Smooth muscle cell (in vitro differentiated cells): ENCODE data around the gene SHANK3. TPM values are rescaled to one million over a fixed set of nuclear protein-coding genes. Genes with fewer than 3 reads are reported as not detected.

Source experiments
- DNase-seq: peaks from one replicate; lab custom pipeline; 2025; ENCODE audit not compliant: unreplicated experiment; lab: John Stamatoyannopoulos, UW
- H2AFZ ChIP-seq: fragments of 200-600 bp; sonication (generic); 2 replicates; pipeline ENCODE4 v1.6.0; 2016; ENCODE audit warnings: antibody characterized with exemption, low read depth, mild to moderate bottlenecking
- H3F3A ChIP-seq: fragments of 200-600 bp; sonication (generic); 2 replicates; pipeline ENCODE4 v1.6.0; 2017; ENCODE audit warnings: antibody characterized with exemption, low read depth
- H3K27ac ChIP-seq: fragments of 200-600 bp; sonication (generic); 2 replicates; pipeline ENCODE4 v1.5.1; 2016; ENCODE audit warnings: low read depth, mild to moderate bottlenecking
- H3K27me3 ChIP-seq: fragments of 200-600 bp; sonication (generic); 2 replicates; pipeline ENCODE4 v1.6.1; 2016; ENCODE audit warnings: low read depth, mild to moderate bottlenecking
- H3K36me3 ChIP-seq: fragments of 200-600 bp; sonication (generic); 2 replicates; pipeline ENCODE4 v1.5.1; 2016; ENCODE audit warnings: low read depth
- H3K4me1 ChIP-seq: fragments of 200-600 bp; sonication (generic); 2 replicates; pipeline ENCODE4 v1.5.1; 2016; ENCODE audit warnings: low read depth
- H3K4me2 ChIP-seq: fragments of 200-600 bp; sonication (generic); 2 replicates; pipeline ENCODE4 v1.6.0; 2016; ENCODE audit warnings: mild to moderate bottlenecking
- H3K4me3 ChIP-seq: fragments of 200-600 bp; sonication (generic); 2 replicates; pipeline ENCODE4 v1.5.1; 2016; ENCODE audit warnings: mild to moderate bottlenecking
- H3K79me2 ChIP-seq: fragments of 200-600 bp; sonication (generic); 2 replicates; pipeline ENCODE4 v1.6.0; 2016; ENCODE audit warnings: low read depth, mild to moderate bottlenecking
- H3K9ac ChIP-seq: fragments of 200-600 bp; sonication (generic); 2 replicates; pipeline ENCODE4 v1.6.0; 2016; ENCODE audit warnings: low read depth
- H3K9me3 ChIP-seq: fragments of 200-600 bp; sonication (generic); replicated peaks from 2 replicates; pipeline ENCODE4 v1.5.1; 2016; ENCODE audit warnings: low read depth
- H4K20me1 ChIP-seq: fragments of 200-600 bp; sonication (generic); 2 replicates; pipeline ENCODE4 v1.6.0; 2016; ENCODE audit warnings: low read depth
- WGBS: methylation state at CpG from one replicate; pipeline ENCODE4 v1.1.7; 2016; ENCODE audit warnings: low lambda C conversion rate; 5-methylcytosine and 5-hydroxymethylcytosine counted together
- polyA plus RNA-seq: library from polyadenylated mRNA; unstranded; fragments of >200 nt; fragmentation: Nextera tagmentation; extraction: Ambion mirVana; gene quantifications from 2 replicates; pipeline ENCODE4 v1.2.1, GENCODE V29; 2016
- total RNA-seq: library from RNA; depleted of rRNA; stranded (reverse); fragments of >200 nt; gene quantifications from 2 replicates; pipeline ENCODE4 v1.2.3, GENCODE V29; 2014
- TF ChIP-seq, protein P1 (sequence below): fragments of 200-600 bp; sonication (generic); IDR thresholded peaks from 2 replicates; pipeline ENCODE4 v1.5.1; 2017; ENCODE audit warnings: borderline replicate concordance, mild to moderate bottlenecking, antibody characterized with exemption; ENCODE audit not compliant: insufficient read depth, poor library complexity, severe bottlenecking

SHANK3 gene
- total and polyA plus RNA-seq, 2 experiments from 2014 or later, result 1.9 to 2.0 TPM

DNA sequence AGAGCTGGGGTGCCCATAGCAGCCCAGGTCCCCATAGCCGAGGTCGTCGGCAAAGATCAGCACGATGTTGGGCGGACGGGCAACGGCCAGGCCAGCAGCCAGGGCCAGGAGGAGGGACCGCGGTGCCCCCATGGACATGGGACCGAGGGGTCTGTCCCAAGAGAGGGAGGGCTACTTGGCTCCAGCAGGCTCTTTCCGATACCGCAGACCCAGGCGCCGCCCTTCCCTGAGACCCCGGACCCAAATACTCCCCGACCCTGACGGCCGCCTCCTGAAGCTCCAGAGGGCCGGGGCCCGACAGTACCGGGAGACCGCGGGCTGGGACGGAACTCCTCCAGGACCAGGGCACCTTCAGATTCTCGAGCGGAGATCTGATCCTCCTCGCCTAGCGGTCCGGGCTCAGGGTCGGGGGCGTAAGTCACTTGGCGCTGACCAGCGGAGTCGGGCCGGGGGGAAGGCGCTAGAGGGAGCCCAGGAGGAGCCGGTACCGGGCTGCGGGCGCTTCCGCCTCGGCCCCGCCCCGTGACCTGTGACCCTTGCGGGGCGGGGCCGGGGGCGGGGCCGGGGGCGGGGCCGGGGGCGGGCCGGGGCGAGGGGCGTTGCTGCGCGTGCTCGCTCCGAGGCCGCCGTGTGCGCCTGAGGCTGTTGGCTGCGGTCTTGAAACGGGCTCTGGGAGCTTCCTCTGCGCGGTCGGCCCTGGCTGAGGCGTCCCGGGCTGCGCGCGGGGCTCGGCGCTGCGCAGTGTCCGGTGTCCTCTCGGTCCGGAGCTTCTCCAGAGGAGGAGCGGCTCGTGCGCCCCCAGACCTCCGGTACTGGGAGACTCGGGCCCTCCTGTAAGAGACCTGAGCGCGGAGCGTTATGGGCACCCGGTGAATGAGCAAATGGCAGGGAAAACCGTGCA lies 44.7 kb upstream of the SHANK3 start, which contains the start of gene ARSA:
TSS of gene ARSA (minus strand) at position 511 of the 901 bp plus-strand sequence. CDS start at position 138, 373 bp downstream.
- TF ChIP-seq, protein P1, sequence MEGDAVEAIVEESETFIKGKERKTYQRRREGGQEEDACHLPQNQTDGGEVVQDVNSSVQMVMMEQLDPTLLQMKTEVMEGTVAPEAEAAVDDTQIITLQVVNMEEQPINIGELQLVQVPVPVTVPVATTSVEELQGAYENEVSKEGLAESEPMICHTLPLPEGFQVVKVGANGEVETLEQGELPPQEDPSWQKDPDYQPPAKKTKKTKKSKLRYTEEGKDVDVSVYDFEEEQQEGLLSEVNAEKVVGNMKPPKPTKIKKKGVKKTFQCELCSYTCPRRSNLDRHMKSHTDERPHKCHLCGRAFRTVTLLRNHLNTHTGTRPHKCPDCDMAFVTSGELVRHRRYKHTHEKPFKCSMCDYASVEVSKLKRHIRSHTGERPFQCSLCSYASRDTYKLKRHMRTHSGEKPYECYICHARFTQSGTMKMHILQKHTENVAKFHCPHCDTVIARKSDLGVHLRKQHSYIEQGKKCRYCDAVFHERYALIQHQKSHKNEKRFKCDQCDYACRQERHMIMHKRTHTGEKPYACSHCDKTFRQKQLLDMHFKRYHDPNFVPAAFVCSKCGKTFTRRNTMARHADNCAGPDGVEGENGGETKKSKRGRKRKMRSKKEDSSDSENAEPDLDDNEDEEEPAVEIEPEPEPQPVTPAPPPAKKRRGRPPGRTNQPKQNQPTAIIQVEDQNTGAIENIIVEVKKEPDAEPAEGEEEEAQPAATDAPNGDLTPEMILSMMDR, result peak; percentile 20
- 1% methylated on average over 58 of the region's 88 CpGs for WGBS
- Histone ChIP-seq H3K27me3 (no peaks in the 10 kb centered on the region), H3K36me3 (no peaks in the 10 kb centered on the region), H3K27ac (no peak within 1 kb of the TSS), H3K4me1 (peaks cover 6% of the 10 kb centered on the region), H3F3A (no peaks in the 10 kb centered on the region), H3K4me3 (peak within 1 kb of the TSS; percentile 98), H3K79me2 (no peaks in the 10 kb centered on the region), H4K20me1 (no peaks in the 10 kb centered on the region), H2AFZ (peak within 1 kb of the TSS; percentile 98), H3K9ac (peak within 1 kb of the TSS; percentile 73), H3K9me3 (no peaks in the 10 kb centered on the region), H3K4me2 (peak within 1 kb of the TSS; percentile 93)
- DNase-seq, result peak; percentile 57

DNA sequence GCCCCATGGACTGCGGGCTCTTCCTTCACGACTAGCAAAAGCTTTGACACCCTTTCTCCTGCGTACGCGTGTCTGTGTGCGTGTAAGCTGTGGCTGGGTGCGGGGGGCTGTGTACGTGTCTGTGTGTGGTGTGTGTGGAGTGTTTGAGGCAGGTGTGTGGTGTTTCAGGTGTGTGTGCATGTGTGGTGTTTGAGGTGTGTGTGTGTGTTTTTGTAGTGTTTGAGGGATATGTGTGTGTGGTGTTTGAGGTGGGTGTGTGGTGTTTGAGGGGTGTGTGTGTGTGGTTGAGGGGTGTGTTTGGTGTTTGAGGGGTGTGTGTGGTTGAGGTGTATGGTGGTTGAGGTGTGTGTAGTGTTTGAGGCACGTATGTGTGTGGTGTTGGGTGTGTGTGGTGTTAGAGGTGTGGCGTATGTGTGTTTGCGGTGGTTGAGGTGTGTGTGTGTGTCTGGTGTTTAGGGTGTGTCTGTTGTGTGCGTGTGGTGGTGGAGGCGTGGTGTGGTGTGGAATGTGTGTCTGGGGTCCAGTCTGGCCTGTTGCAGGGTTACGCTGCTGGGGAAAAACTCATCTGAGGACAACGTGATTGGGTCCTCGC lies 44.0 kb upstream of the SHANK3 start:
- Histone ChIP-seq H3K4me3 (peak overlapping the region; percentile 98), H4K20me1 (no peaks in the 10 kb centered on the region), H3K4me1 (peaks cover 6% of the 10 kb centered on the region), H3K27ac (no peak overlapping the region), H2AFZ (peak overlapping the region; percentile 92), H3K4me2 (peak overlapping the region; percentile 93), H3K9ac (peak overlapping the region; percentile 10), H3K9me3 (no peaks in the 10 kb centered on the region), H3K27me3 (no peaks in the 10 kb centered on the region), H3F3A (no peaks in the 10 kb centered on the region), H3K79me2 (no peaks in the 10 kb centered on the region), H3K36me3 (no peaks in the 10 kb centered on the region)
- TF ChIP-seq, protein P1, result no peak
- no peak for DNase-seq
- WGBS, result 34% methylated on average over 15 of the region's 16 CpGs

DNA sequence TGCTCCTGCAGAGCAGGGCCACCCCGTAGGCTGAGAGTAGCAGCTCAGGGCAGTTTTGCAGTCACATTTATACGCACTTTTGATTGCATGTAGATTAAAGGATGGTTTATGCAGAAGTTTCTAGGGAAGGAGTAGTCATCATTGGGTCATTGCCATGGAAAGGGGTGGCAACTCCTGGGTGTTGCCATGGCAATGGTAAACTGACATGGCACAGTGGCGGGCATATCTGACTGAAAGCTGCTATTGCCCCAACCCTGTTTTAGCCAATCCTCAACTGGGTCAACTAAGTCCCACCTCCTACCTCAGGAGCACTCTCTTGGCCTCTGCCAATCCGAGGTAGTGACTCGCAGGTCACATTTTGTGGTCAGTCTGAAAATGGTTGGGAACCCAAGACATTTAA lies 42.2 kb upstream of the SHANK3 start:
- H3F3A ChIP-seq, result no peaks in the 10 kb centered on the region
- peaks cover 6% of the 10 kb centered on the region for H3K4me1 ChIP-seq
- no peak overlapping the region for H3K9ac ChIP-seq
- DNase-seq, result no peak
- TF ChIP-seq, protein P1, result no peak
- no peaks in the 10 kb centered on the region for H3K27me3 ChIP-seq
- H2AFZ ChIP-seq, result no peak overlapping the region
- no peaks in the 10 kb centered on the region for H3K36me3 ChIP-seq
- H3K4me3 ChIP-seq, result no peak overlapping the region
- H3K27ac ChIP-seq, result no peak overlapping the region
- 90% methylated on average over 5 of the region's 5 CpGs for WGBS
- H3K79me2 ChIP-seq, result no peaks in the 10 kb centered on the region
- no peaks in the 10 kb centered on the region for H4K20me1 ChIP-seq
- no peak overlapping the region for H3K4me2 ChIP-seq
- no peaks in the 10 kb centered on the region for H3K9me3 ChIP-seq
